ENCODE results near the gene MYBPC2.

Gene MYBPC2

DNA sequence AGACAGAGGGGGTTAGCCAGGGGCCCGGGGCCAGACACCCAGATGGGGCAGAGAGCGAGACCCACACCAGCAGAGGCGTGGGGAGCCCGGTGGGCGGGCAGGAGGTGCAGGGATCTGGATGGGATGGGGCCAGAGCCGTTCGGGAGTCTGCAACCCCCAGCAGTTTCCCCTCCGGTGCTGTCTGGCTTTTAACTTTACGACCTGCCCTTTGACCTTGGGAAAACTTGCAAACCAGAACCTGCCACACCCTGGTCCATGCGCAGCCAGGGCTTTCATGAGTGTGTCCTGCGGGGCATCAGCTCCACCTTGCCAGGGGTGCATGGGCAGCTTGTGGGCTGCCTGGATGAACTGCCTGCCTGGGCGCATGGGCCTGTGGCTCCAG lies 68.5 kb downstream of the MYBPC2 start:
- intact Hi-C loops (cut with DNase I; ENCODE audit: low total_unique reads), result no loop called here
- no peak overlapping the region for H3K27ac ChIP-seq
- peaks cover 0 to 10% of the 10 kb centered on the region in 2 donors for H3K27me3 ChIP-seq
- no peak for DNase-seq
- TF ChIP-seq, protein P1, sequence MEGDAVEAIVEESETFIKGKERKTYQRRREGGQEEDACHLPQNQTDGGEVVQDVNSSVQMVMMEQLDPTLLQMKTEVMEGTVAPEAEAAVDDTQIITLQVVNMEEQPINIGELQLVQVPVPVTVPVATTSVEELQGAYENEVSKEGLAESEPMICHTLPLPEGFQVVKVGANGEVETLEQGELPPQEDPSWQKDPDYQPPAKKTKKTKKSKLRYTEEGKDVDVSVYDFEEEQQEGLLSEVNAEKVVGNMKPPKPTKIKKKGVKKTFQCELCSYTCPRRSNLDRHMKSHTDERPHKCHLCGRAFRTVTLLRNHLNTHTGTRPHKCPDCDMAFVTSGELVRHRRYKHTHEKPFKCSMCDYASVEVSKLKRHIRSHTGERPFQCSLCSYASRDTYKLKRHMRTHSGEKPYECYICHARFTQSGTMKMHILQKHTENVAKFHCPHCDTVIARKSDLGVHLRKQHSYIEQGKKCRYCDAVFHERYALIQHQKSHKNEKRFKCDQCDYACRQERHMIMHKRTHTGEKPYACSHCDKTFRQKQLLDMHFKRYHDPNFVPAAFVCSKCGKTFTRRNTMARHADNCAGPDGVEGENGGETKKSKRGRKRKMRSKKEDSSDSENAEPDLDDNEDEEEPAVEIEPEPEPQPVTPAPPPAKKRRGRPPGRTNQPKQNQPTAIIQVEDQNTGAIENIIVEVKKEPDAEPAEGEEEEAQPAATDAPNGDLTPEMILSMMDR (IDR thresholded peaks at IDR 0.05), result no peak
- no peak overlapping the region for H3K4me3 ChIP-seq
- no peaks in the 10 kb centered on the region for H3K4me1 ChIP-seq
- H3K9me3 ChIP-seq, result no peaks in the 10 kb centered on the region
- H3K36me3 ChIP-seq, result peaks cover 0 to 11% (median 10%) of the 10 kb centered on the region in 3 donors

DNA sequence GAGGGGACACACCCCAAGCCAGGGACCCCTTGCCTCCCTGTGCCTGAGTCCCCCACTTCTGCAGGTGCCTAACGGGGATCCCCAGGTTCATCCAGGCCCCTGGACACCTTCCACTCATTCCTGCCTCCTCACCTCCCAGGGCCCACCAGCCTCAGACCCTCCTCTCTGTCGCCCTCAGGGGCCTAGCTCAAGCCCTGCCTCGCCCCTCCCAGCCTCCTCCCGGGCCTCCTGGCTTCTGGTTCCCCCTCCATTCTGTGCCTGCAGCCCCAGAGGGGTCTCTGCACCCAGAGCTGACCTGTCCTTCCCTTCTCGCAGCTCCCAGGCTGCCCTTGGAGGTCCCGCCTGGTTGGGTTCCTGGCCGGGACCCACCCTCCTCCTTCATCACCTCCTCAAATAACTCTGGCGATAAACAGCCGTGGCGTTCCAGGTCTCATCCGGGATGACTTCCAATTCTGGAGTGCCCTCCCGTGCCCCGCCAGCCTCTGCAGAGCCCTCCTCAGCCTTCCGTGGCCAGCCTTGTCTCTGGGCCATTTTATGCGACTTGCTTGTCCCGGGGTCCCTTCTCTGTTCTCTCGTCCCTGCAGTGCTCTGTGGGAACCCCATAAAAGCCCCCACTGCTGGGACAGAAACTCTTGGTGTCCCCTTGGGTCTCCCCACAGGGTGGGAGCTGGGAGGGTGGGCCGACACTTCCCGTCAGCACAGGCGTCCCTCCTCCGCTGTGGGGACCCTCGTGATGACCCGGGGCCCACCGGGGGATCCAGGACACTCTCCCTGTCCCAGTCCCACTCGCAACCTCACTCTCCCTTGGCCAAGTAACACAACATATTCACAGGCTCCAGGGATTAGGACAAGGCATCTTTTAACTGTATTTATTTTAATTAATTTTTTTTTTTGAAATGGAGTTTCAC lies 69.1 kb downstream of the MYBPC2 start:
- DNase-seq, result peak in 1 of 2 donors; percentile 59
- H3K27me3 ChIP-seq, result peaks cover 0 to 10% of the 10 kb centered on the region in 2 donors
- no peak overlapping the region for H3K27ac ChIP-seq
- TF ChIP-seq, protein P1 (IDR thresholded peaks at IDR 0.05), result no peak
- no peaks in the 10 kb centered on the region for H3K4me1 ChIP-seq
- H3K9me3 ChIP-seq, result no peaks in the 10 kb centered on the region
- H3K36me3 ChIP-seq, result peaks cover 0 to 14% (median 12%) of the 10 kb centered on the region in 3 donors
- intact Hi-C loops (cut with DNase I; ENCODE audit: low total_unique reads), result no loop called here
- no peak overlapping the region for H3K4me3 ChIP-seq

DNA sequence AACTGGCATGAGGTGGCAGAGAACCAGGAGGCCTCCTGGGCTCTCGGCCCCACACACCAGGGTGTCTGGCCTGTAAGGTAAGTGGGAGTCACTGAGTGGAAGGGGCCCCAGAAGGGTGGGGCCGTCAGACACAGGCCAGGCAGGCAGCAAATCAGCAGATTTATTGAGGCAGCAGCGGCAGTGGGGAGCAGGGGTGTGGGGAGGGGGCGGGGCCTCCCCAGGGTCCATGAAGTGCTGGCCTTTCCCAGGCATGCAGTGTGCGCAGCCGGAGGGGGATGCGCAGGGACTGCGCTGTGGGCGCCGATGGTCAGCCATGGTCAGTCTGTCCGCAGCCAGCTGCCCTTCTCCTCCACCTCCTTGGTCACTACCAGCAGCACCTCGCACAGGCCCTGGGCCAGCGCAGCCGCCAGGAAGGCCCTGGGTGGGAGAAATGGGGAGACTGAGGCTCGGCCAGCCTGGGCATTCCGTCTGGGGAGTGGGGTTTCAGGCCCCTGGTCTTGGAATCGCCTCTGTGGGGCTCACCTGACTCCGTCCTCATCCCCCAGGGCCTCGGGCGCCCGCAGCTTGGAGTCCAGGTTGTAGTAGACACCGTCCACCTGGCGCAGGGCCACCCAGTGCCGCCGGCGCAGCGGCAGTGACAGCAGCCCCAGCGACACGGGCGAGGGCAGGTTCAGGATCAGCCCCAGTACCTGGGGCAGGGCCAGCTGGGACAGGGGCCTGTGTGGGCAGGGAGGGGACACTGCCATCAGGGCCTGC lies 73.3 kb downstream of the MYBPC2 start:
- no peak for DNase-seq
- H3K4me1 ChIP-seq, result peaks cover 0 to 12% (median 9%) of the 10 kb centered on the region in 4 donors
- intact Hi-C loops (cut with DNase I; ENCODE audit: low total_unique reads), result no loop called here
- no peaks in the 10 kb centered on the region for H3K27me3 ChIP-seq
- peaks cover 0 to 14% (median 12%) of the 10 kb centered on the region in 3 donors for H3K36me3 ChIP-seq
- no peak overlapping the region for H3K4me3 ChIP-seq
- no peak overlapping the region for H3K27ac ChIP-seq
- TF ChIP-seq, protein P1 (IDR thresholded peaks at IDR 0.05), result no peak
- no peaks in the 10 kb centered on the region for H3K9me3 ChIP-seq

DNA sequence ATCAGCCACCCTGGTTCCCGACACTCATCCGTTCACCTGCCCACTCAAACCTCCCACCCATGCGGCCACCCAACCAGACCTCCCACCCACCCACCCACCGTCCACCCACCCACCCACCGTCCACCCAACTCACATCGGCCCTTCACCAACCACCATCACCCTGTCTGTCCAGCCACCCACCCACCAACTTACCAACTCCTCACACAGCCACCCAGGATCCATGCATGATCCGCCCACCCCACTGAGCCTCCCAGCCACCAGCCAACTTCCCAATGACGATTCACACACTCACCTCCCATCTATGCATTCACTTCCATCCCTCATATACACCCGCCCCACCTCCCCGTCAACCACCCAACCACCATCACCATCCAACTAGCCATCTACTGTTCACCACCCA lies 74.0 kb downstream of the MYBPC2 start:
- Histone ChIP-seq H3K27me3 (no peaks in the 10 kb centered on the region), H3K27ac (no peak overlapping the region), H3K9me3 (no peaks in the 10 kb centered on the region), H3K4me1 (peaks cover 0 to 12% (median 11%) of the 10 kb centered on the region in 4 donors), H3K4me3 (no peak overlapping the region), H3K36me3 (peaks cover 0 to 14% (median 12%) of the 10 kb centered on the region in 3 donors)
- TF ChIP-seq, protein P1 (IDR thresholded peaks at IDR 0.05), result no peak
- intact Hi-C loops (cut with DNase I; ENCODE audit: low total_unique reads), result no loop called here
- no peak for DNase-seq

DNA sequence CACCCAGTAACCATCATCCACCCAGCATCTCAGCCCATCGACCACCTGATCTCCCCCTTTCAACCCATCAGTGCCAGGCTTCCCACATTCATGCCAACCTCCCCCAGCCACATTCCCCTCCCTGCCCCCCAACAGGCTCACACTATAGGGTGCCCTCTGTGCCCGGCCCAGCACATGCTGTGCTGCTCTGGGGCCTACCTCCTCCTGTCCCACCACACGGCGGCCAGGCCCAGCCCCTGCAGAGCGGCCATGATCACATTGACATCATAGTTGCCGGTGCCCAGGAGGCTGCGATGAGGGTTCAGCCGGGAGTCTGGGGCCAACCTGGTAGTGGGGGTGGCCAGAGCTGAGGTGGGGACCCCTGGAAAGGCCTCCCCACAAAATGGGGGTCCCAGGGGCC lies 74.7 kb downstream of the MYBPC2 start:
- Histone ChIP-seq H3K4me3 (no peak overlapping the region), H3K4me1 (peaks cover 0 to 15% (median 12%) of the 10 kb centered on the region in 4 donors), H3K27ac (no peak overlapping the region), H3K27me3 (no peaks in the 10 kb centered on the region), H3K9me3 (no peaks in the 10 kb centered on the region), H3K36me3 (peaks cover 0 to 14% (median 12%) of the 10 kb centered on the region in 3 donors)
- DNase-seq, result no peak
- TF ChIP-seq, protein P1 (IDR thresholded peaks at IDR 0.05), result no peak
- intact Hi-C loops (cut with DNase I; ENCODE audit: low total_unique reads), result no loop called here

Measured in tibial artery (tissue), 4 donors.